Thymus (tissue), 11 donors: Measurements from ENCODE around the gene ANKRD13A. TPM values are rescaled to one million over a fixed set of nuclear protein-coding genes. Genes with fewer than 3 reads are reported as not detected.
"Not testable (repeated sequence)": the region's sequence is repeated elsewhere in the genome, so short reads cannot be mapped to it uniquely, and the experiment has no call there.

ENCODE experiments used
- DNase-seq, 9 donors: peaks; one replicate each; pipeline ENCODE4 v3.0.0-alpha.2; 2013; ENCODE audit warnings: low spot score in 9 of 9, low read depth in 6 of 9, missing footprints in 1 of 9
- H3K27ac ChIP-seq, 2 donors: one replicate each; pipeline ENCODE4 v1.5.1; 2013; ENCODE audit warnings: control low read depth in 1 of 2, low read depth in 1 of 2, low read length in 1 of 2, mild to moderate bottlenecking in 1 of 2, moderate library complexity in 1 of 2
- H3K27me3 ChIP-seq, 2 donors: one replicate each; pipeline ENCODE4 v1.5.1; 2013; ENCODE audit warnings: low read length in 1 of 2; ENCODE audit not compliant: control insufficient read depth in 2 of 2, insufficient read depth in 1 of 2
- H3K36me3 ChIP-seq, 2 donors: one replicate each; pipeline ENCODE4 v1.5.1; 2013; ENCODE audit warnings: low read length in 1 of 2, mild to moderate bottlenecking in 1 of 2, moderate library complexity in 1 of 2; ENCODE audit not compliant: control insufficient read depth in 2 of 2, insufficient read depth in 2 of 2
- H3K4me1 ChIP-seq, 2 donors: one replicate each; pipeline ENCODE4 v1.5.1; 2013; ENCODE audit warnings: low read length in 2 of 2; ENCODE audit not compliant: control insufficient read depth in 2 of 2, insufficient read depth in 2 of 2
- H3K4me3 ChIP-seq, 2 donors: one replicate each; pipeline ENCODE4 v1.5.1; 2013; ENCODE audit warnings: low read length in 2 of 2, control low read depth in 1 of 2, mild to moderate bottlenecking in 1 of 2
- H3K9me3 ChIP-seq, 2 donors: one replicate each; pipeline ENCODE4 v1.5.1; 2013; ENCODE audit warnings: low read length in 1 of 2, mild to moderate bottlenecking in 1 of 2; ENCODE audit not compliant: control insufficient read depth in 2 of 2, insufficient read depth in 1 of 2
- WGBS: extraction: QIAGEN DNeasy Blood & Tissue Kit; methylation state at CpG from one replicate; pipeline ENCODE4 v1.1.7; 2013; 5-methylcytosine and 5-hydroxymethylcytosine counted together
- polyA plus RNA-seq: library from polyadenylated mRNA; stranded (reverse); fragments of 200-250 nt; gene quantifications from one replicate; pipeline ENCODE4 v1.2.3, GENCODE V29; 2013
- total RNA-seq: library from RNA; stranded (reverse); fragments of 120-200 nt; gene quantifications from one replicate; pipeline ENCODE4 v1.2.4, GENCODE V29; 2013
- donor health status: healthy.

Gene ANKRD13A
- total and polyA plus RNA-seq, 2 donors, result 30.8 to 47.2 TPM

DNA sequence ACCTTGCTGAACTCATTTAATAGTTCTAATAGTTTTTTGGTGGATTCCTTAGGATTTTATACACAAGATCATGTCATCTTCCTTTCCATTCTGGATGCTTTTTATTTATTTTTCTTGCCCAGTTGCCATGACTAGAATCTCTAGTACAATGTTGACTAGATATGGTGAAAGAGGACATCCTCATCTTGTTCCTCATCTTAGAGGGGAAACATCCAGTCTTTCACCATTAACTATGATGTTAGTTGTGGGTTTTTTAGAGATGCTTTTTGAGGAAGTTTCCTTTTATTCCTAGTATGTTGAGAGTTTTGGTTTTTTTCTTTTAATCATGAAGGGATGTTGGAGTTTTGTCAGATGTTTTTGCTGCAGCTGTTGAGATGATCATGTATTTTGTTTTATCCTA lies 8.7 kb downstream of the ANKRD13A start:
- no peak overlapping the region for H3K27ac ChIP-seq
- no peak for DNase-seq

DNA sequence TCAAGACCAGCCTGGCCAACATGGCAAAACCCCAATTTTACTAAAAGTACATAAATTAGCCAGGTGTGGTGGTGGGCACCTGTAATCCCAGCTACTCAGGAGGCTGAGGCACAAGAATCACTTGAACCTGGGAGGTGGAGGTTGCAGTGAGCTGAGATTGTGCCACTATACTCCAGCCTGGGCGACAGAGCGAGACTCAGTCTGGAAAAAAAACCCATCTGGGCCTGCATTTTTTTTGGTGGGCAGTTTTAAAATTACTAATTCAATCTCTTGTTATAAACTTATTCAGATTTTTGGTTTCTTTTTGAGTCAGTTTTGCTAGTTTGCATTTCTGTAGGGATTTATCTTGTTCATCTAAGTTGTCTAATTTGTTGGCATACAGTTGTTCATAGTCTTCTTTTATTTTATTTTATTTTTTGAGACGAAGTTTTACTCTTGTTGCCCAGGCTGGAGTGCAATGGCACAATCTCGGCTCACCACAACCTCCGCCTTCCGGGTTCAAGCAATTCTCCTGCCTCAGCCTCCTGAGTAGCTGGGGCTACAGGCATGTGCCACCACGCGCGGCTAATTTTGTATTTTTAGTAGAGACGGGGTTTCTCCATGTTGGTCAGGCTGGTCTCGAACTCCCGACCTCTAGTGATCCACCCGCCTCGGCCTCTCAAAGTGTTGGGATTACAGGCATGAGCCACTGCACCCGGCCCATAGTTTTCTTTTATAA lies 9.6 kb downstream of the ANKRD13A start:
- WGBS, result 96% methylated on average over 15 of the region's 15 CpGs
- not testable (repeated sequence) for H3K9me3 ChIP-seq, H3K4me1 ChIP-seq, H3K27ac ChIP-seq, DNase-seq, H3K4me3 ChIP-seq, H3K27me3 ChIP-seq
- peaks cover 14 to 15% of the 10 kb centered on the region in 2 donors for H3K36me3 ChIP-seq

More for the DNA sequence above, 8.7 kb downstream of the ANKRD13A start:
- H3K4me3 ChIP-seq, result no peak overlapping the region
- H3K27me3 ChIP-seq, result no peaks in the 10 kb centered on the region
- peaks cover 11 to 13% of the 10 kb centered on the region in 2 donors for H3K36me3 ChIP-seq
- no peaks in the 10 kb centered on the region for H3K4me1 ChIP-seq
- no peaks in the 10 kb centered on the region for H3K9me3 ChIP-seq

DNA sequence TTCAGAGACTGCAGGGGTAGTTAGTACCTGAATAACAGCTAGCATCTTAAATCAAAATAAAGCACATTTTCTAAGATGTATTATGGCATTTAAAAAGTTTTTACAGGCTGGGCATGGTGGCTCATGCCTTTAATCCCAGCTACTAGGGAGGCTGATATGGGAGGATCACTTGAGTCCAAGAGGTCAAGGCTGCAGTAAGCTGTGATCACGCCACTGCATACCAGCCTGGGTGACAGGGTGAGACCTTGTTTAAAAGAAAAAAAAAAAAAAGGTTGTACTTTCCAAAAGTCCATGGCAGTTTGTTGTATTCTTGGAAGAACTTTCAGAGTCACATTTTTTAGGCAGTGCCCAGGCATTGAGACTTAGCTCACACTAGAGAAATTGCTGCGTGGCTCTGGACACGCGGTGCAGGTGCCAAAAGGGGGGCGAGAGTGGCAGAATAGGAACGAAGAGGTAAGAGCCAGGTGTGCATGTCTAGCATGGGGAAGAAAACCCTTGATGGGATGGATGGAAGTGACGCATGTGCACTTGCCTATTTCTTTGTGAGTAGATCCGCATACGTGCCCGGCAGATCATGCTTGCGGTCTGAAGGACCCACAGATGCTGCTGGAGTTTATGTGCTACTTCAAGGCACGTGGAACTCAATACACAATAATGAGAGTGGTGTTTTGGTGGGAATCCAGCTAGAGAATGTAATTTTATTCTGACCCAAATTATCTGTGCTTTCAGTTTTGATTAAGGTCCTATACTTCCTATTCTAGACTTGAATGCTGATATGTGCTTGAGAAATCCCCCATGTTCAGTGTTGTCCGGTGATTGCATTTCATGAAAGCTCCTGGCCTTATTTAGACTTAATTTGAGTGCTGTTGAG lies 11.9 kb downstream of the ANKRD13A start:
- no peak overlapping the region for H3K4me3 ChIP-seq
- no peak for DNase-seq
- H3K36me3 ChIP-seq, result peaks cover 22 to 26% of the 10 kb centered on the region in 2 donors
- WGBS, result 97% methylated on average over 13 of the region's 13 CpGs
- peak overlapping the region; percentile 31 to 37 for H3K27ac ChIP-seq
- peaks cover 0 to 4% of the 10 kb centered on the region in 2 donors for H3K4me1 ChIP-seq
- H3K27me3 ChIP-seq, result no peaks in the 10 kb centered on the region
- no peaks in the 10 kb centered on the region for H3K9me3 ChIP-seq

DNA sequence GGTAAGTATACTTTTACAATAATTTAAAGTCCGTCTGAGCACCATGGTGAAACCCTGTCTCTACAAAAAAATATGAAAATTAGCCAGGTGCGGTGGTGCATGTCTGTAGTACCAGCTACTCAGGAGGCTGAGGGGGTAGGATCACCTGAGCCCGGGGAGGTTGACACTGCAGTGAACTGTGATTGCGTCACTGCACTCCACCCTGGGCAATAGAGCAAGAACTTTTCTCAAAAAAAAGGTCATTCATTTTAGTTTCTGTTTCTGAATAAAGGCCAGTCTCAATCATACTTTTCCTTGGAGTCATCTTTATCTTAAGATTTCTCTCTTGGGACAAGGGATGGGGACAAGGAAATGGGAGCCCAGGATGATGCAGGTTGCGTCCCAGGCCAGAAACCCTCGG lies 12.9 kb downstream of the ANKRD13A start:
- 92% methylated on average over 6 of the region's 6 CpGs for WGBS
- DNase-seq, result no peak
- no peak overlapping the region for H3K27ac ChIP-seq
- H3K36me3 ChIP-seq, result peaks cover 26 to 30% of the 10 kb centered on the region in 2 donors
- peaks cover 0 to 4% of the 10 kb centered on the region in 2 donors for H3K4me1 ChIP-seq
- no peaks in the 10 kb centered on the region for H3K9me3 ChIP-seq
- no peak overlapping the region for H3K4me3 ChIP-seq
- no peaks in the 10 kb centered on the region for H3K27me3 ChIP-seq

DNA sequence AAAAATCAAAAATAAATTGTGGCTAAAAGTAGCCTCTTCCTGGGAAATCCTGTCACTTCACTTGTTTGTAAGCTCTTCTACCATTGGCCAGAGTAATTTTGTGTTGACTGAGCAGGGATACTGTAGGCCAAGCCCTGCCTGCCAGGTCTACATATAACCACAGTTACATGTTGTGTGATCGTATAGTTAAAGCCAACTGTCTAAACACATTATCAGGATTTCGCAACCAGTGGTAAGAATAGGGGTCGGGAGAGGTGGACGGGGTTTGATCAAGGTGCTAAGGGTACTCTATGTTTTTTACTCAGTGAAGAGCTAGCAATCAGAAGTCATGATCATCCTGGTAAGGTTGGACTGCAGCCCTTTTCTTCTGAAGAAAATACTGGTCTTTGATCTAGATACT lies 13.4 kb downstream of the ANKRD13A start:
- Histone ChIP-seq H3K36me3 (peaks cover 26 to 30% of the 10 kb centered on the region in 2 donors), H3K9me3 (no peaks in the 10 kb centered on the region), H3K4me1 (peaks cover 0 to 4% of the 10 kb centered on the region in 2 donors), H3K27ac (no peak overlapping the region), H3K4me3 (no peak overlapping the region), H3K27me3 (no peaks in the 10 kb centered on the region)
- 96% methylated on average over 4 of the region's 4 CpGs for WGBS
- DNase-seq, result no peak

DNA sequence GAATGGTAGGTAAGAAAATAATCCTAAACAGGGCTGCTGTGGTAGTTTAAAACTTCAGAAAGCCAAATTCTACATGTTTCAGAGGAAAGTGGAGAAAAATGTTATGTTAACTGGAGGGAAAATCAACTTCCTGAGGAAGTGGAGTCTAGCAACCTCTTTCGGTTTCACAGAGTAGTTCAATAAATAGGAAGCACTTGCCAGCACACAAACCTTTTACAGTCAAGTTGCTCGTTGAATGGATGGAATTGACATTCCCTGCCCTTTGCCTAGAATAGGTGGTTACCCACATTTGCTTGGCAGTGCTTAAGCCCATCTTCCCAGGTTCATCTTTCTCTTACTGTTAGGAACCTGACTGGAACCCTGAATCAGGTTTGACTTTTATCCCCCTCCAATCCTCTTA lies 15.9 kb downstream of the ANKRD13A start:
- Histone ChIP-seq H3K27me3 (no peaks in the 10 kb centered on the region), H3K4me1 (peaks cover 0 to 4% of the 10 kb centered on the region in 2 donors), H3K4me3 (no peak overlapping the region), H3K27ac (peak overlapping the region in 1 of 2 donors; percentile 14), H3K36me3 (peaks cover 51% of the 10 kb centered on the region in 2 donors), H3K9me3 (no peaks in the 10 kb centered on the region)
- WGBS, result 11% methylated on average over 2 of the region's 2 CpGs
- DNase-seq, result peak in 2 of 9 donors; percentile 24 to 50

DNA sequence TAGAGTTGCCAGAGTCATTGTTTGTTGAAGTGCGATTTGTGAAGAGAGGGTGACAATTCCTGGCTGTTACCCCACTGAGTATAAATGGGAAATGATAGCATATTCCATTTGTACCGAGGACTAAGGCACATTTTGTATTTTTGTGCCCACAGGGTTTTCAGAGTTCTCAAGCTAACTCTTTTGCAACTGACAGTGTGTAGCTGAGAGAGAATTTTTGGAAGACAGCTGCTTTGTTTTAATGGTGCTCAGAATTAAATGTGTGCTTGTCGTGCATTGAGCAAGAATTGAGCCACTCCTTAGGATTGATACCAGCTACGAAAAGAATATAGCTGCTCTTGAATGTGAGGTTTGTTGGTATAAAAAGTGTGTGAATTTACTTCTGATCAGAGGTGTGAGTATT lies 21.7 kb downstream of the ANKRD13A start:
- DNase-seq, result no peak
- H3K4me3 ChIP-seq, result no peak overlapping the region
- 98% methylated on average over 4 of the region's 4 CpGs for WGBS
- no peak overlapping the region for H3K27ac ChIP-seq
- peaks cover 65 to 72% of the 10 kb centered on the region in 2 donors for H3K36me3 ChIP-seq
- no peaks in the 10 kb centered on the region for H3K9me3 ChIP-seq
- H3K4me1 ChIP-seq, result no peaks in the 10 kb centered on the region
- H3K27me3 ChIP-seq, result no peaks in the 10 kb centered on the region

DNA sequence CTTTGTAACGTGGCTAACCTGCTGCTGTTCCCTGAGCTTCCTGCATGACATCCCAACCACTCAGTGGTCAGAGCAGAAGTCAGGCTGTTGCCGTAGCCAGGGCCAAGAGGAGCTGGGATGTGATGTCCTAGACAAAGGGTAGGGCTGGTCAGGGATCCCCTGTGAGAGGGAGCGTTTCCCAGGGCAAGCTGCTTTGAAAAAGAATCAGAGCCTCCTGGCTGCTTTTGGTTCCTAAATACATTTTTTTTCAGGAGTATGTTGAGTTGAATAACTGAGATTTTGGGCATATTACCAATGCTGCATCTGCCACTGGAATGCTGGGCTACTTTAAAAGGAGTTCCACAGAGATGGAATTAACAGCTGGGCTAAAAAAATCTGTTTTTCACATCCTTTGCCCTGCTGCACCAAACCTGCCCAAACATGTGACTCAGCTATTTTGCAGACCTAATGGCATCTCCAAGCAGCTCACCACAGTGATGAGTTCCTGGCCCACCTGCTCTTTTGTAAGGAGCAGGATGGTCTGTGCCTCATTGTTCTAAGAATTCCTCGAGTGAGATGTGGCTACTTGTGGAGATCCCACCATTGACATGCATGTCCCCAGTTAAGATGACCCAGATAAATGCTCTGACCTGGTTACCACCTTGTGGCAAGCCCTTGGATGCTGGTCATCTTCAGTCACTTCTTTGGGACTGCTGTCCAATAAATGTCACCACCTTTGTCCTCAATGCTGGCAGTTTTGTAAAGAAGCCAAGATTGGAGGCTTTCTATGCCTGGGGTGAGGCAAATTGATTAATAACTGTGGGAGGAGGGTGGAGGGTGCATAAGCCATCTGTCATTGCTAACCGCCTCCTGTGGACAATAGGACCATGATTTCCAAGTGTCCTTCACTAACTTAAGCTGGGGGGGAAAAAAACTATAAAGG lies 24.1 kb downstream of the ANKRD13A start:
- Histone ChIP-seq H3K27me3 (no peaks in the 10 kb centered on the region), H3K9me3 (no peaks in the 10 kb centered on the region), H3K27ac (no peak overlapping the region), H3K4me3 (no peak overlapping the region), H3K36me3 (peaks cover 67 to 74% of the 10 kb centered on the region in 2 donors), H3K4me1 (no peaks in the 10 kb centered on the region)
- DNase-seq, result no peak
- 92% methylated on average over 5 of the region's 5 CpGs for WGBS
